ENCODE results near the gene GP5. TPM values are rescaled to one million over a fixed set of nuclear protein-coding genes. Genes with fewer than 3 reads are reported as not detected.

Gene GP5
- total RNA-seq, 1 donor from 2014 or later, result not detected

- no peak overlapping the region for H3K4me3 ChIP-seq (ENCODE audit: low read depth, low read length)
- no peak for DNase-seq (ENCODE audit: low read depth)
- TF ChIP-seq, protein P1, sequence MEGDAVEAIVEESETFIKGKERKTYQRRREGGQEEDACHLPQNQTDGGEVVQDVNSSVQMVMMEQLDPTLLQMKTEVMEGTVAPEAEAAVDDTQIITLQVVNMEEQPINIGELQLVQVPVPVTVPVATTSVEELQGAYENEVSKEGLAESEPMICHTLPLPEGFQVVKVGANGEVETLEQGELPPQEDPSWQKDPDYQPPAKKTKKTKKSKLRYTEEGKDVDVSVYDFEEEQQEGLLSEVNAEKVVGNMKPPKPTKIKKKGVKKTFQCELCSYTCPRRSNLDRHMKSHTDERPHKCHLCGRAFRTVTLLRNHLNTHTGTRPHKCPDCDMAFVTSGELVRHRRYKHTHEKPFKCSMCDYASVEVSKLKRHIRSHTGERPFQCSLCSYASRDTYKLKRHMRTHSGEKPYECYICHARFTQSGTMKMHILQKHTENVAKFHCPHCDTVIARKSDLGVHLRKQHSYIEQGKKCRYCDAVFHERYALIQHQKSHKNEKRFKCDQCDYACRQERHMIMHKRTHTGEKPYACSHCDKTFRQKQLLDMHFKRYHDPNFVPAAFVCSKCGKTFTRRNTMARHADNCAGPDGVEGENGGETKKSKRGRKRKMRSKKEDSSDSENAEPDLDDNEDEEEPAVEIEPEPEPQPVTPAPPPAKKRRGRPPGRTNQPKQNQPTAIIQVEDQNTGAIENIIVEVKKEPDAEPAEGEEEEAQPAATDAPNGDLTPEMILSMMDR (conservative IDR thresholded peaks at IDR 0.05; ENCODE audit: low read depth, low read length), result no peak
These were observed 33.5 kb downstream of the GP5 start for GRCh38 chr3:194365526-194365925.

DNA sequence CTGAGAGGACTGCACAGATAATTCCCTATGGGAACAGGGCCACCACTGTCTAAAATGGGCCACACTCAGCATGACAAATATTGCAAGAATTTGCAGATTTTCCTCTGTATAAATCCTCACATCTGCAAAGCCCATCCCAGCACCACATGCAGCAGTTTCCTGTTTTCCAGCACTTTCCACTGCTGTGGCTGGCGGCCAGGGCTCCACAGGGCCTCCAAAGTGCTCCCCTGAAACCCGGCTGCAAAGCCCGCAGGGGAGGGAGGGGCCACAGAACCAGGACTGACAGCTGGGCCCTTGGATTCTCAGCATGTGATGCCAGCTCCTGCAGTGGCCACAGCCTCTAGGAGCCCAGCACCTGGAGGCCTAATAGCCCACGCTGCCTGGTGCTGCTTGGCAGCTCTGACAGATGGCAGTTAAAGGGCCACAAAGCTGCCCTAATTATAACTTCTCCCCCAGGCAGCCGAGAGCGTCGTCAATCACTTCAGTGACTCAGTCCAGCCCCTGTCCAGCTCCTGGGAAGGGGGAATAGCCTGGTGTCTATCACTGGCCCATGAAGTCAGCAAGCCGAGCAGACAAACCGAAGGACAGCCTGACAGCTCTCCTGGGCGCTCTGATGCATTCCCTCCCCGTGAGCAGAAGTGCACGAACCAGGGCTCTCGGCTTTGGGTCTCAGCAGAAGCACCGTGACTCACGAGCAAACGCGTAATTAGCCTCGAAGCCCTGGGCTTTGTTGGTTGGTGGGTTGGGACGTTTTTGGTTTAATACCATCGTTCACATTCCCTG, 34.2 kb downstream of the GP5 start:
- TF ChIP-seq, protein P1 (conservative IDR thresholded peaks at IDR 0.05; ENCODE audit: low read depth, low read length), result no peak
- no peak overlapping the region for H3K4me3 ChIP-seq (ENCODE audit: low read depth, low read length)
- DNase-seq (ENCODE audit: low read depth), result no peak

- H3K4me3 ChIP-seq (ENCODE audit: low read depth, low read length), result no peak overlapping the region
- DNase-seq (ENCODE audit: low read depth), result no peak
- TF ChIP-seq, protein P1 (conservative IDR thresholded peaks at IDR 0.05; ENCODE audit: low read depth, low read length), result no peak
These were observed 34.8 kb downstream of the GP5 start for GRCh38 chr3:194364314-194364651.

- TF ChIP-seq, protein P1 (conservative IDR thresholded peaks at IDR 0.05; ENCODE audit: low read depth, low read length), result no peak
- H3K4me3 ChIP-seq (ENCODE audit: low read depth, low read length), result no peak overlapping the region
- DNase-seq (ENCODE audit: low read depth), result no peak
These were observed 38.5 kb downstream of the GP5 start for GRCh38 chr3:194360568-194360967.

DNA sequence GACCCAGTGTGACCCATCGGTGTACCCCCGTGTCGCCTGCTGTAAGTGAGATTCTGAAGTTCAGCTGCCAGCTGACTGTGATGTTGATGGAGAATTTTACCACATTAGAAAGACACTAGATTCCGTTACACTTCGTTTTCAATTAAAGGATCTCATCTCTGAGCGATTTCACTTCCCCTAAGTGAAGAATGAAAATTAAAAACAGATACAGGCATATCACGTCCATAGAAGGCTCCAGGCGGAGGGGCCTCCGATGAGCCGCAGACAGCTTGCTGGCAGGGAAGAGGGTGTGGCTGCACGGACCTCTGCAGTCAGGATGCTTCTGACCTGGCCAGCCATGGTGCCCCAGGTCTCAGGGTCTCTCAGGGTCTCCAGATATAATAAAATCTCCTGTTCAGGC, 41.4 kb downstream of the GP5 start:
- TF ChIP-seq, protein P1 (conservative IDR thresholded peaks at IDR 0.05; ENCODE audit: low read depth, low read length), result no peak
- DNase-seq (ENCODE audit: low read depth), result no peak
- H3K4me3 ChIP-seq (ENCODE audit: low read depth, low read length), result no peak overlapping the region

- H3K4me3 ChIP-seq (ENCODE audit: low read depth, low read length), result no peak overlapping the region
- TF ChIP-seq, protein P1 (conservative IDR thresholded peaks at IDR 0.05; ENCODE audit: low read depth, low read length), result no peak
- no peak for DNase-seq (ENCODE audit: low read depth)
These were observed 43.7 kb downstream of the GP5 start for GRCh38 chr3:194355379-194355778.

GRCh38 chr3:194354315-194354714, 44.8 kb downstream of the GP5 start:
- TF ChIP-seq, protein P1 (conservative IDR thresholded peaks at IDR 0.05; ENCODE audit: low read depth, low read length), result no peak
- no peak for DNase-seq (ENCODE audit: low read depth)
- H3K4me3 ChIP-seq (ENCODE audit: low read depth, low read length), result no peak overlapping the region

Measured in epithelial cell of proximal tubule (primary cell).